GM12878 (cell line): ENCODE measurements around the gene CDH4. TPM values are rescaled to one million over a fixed set of nuclear protein-coding genes. Genes with fewer than 3 reads are reported as not detected.

Experiments used
- ATAC-seq: fragments of 200-7000 bp; cut with Tn5 transposase; 3 replicates; pipeline ENCODE4 v1.9.1; 2020; ENCODE audit warnings: mild to moderate bottlenecking, moderate library complexity
- BruUV-seq: library from RNA; stranded (reverse); fragments of 400-500 nt; replicated peaks from 2 replicates; lab custom pipeline; 2021; lab: Mats Ljungman, UMichigan
- CTCF ChIA-PET: fragments of 300-600 bp; sonication (Branson Sonifier 250); formaldehyde crosslinking; extraction: SDS; loops from one replicate; lab custom pipeline; 2021; ENCODE audit warnings: inconsistent platforms; lab: Yijun Ruan, JAX
- POLR2A ChIA-PET: fragments of 350-600 bp; formaldehyde crosslinking; extraction: SDS; loops from one replicate; lab custom pipeline; 2021; ENCODE audit warnings: inconsistent platforms; lab: Charles Lee
- RAD21 ChIA-PET: fragments of 300-600 bp; sonication (Branson Sonifier 250); formaldehyde crosslinking; loops from one replicate; lab custom pipeline; 2023; ENCODE audit warnings: antibody characterized with exemption; ENCODE audit not compliant: unreplicated experiment; lab: Charles Lee
- SMC1A ChIA-PET: fragments of 300-600 bp; sonication (Branson Sonifier 250); formaldehyde crosslinking; loops from one replicate; lab custom pipeline; 2023; ENCODE audit not compliant: unreplicated experiment, uncharacterized antibody; lab: Charles Lee
- DNase-seq: peaks from one replicate; pipeline ENCODE4 v3.0.0-alpha.2; 2011; ENCODE audit warnings: low read depth, low spot score
- FAIRE-seq: peaks from 3 replicates; lab custom pipeline; 2011; peaks lifted over from hg19 to GRCh38; lab: Jason Lieb, UNC
- H2AFZ ChIP-seq: 2 replicates; pipeline ENCODE4 v1.6.0; 2011; ENCODE audit warnings: low read depth, low read length, control low read depth; ENCODE audit not compliant: control insufficient read depth
- H3K27ac ChIP-seq: 2 replicates; pipeline ENCODE4 v1.5.1; 2011; ENCODE audit warnings: control low read depth; ENCODE audit not compliant: control insufficient read depth, insufficient read depth
- H3K27me3 ChIP-seq, 2 experiments: replicated peaks in 1 of 2; 2 replicates each; pipeline versions ENCODE4 v1.6.0 to v1.6.1; 2011; ENCODE audit warnings: low read length in 1 of 2; ENCODE audit not compliant: control insufficient read depth in 2 of 2, insufficient read depth in 2 of 2
- H3K36me3 ChIP-seq, 2 experiments: 2 replicates each; pipeline ENCODE4 v1.5.1; 2011; ENCODE audit warnings: low read length in 1 of 2; ENCODE audit not compliant: control insufficient read depth in 2 of 2, insufficient read depth in 2 of 2
- H3K4me1 ChIP-seq: 2 replicates; pipeline ENCODE4 v1.6.1; 2011; ENCODE audit warnings: mild to moderate bottlenecking, low read length, moderate library complexity, mixed read lengths; ENCODE audit not compliant: control insufficient read depth, insufficient read depth
- H3K4me2 ChIP-seq: 2 replicates; pipeline ENCODE4 v1.6.0; 2011; ENCODE audit warnings: control low read depth; ENCODE audit not compliant: control insufficient read depth, insufficient read depth
- H3K4me3 ChIP-seq: fragments of 200-600 bp; sonication (generic); 2 replicates; pipeline ENCODE4 v1.5.1; 2016
- H3K79me2 ChIP-seq: 2 replicates; pipeline ENCODE4 v1.6.0; 2011; ENCODE audit warnings: low read length; ENCODE audit not compliant: control insufficient read depth, insufficient read depth
- H3K9ac ChIP-seq: 2 replicates; pipeline ENCODE4 v1.8.0; 2011; ENCODE audit warnings: low read length, control low read depth, mixed read lengths; ENCODE audit not compliant: control insufficient read depth, insufficient read depth
- H3K9me3 ChIP-seq: replicated peaks from 3 replicates; pipeline ENCODE4 v1.5.1; 2011; ENCODE audit warnings: mild to moderate bottlenecking, low read length; ENCODE audit not compliant: control insufficient read depth, insufficient read depth
- H4K20me1 ChIP-seq: 2 replicates; pipeline ENCODE4 v1.6.0; 2011; ENCODE audit not compliant: control insufficient read depth, insufficient read depth
- ATF3 ChIP-seq: IDR thresholded peaks from 2 replicates; pipeline ENCODE4 v1.6.1; 2011; ENCODE audit warnings: low read depth, mild to moderate bottlenecking, low read length, moderate library complexity, borderline replicate concordance; ENCODE audit errors: extremely low read depth
- CHD4 ChIP-seq: fragments of 200-600 bp; sonication (generic); IDR thresholded peaks from 2 replicates; pipeline ENCODE4 v1.6.1; 2016; ENCODE audit warnings: mild to moderate bottlenecking
- E4F1 ChIP-seq: fragments of 450-650 bp; IDR thresholded peaks from 2 replicates; pipeline ENCODE4 v1.6.1; 2018; ENCODE audit warnings: borderline replicate concordance, mild to moderate bottlenecking; ENCODE audit not compliant: partially characterized antibody
- KDM1A ChIP-seq: fragments of 200-600 bp; sonication (generic); IDR thresholded peaks from 2 replicates; pipeline ENCODE4 v1.6.1; 2016; ENCODE audit warnings: borderline replicate concordance
- NFXL1 ChIP-seq: fragments of 450-650 bp; IDR thresholded peaks from 2 replicates; pipeline ENCODE4 v1.6.1; 2017; ENCODE audit warnings: antibody characterized with exemption, mild to moderate bottlenecking, borderline replicate concordance
- PAX8 ChIP-seq: fragments of 450-650 bp; IDR thresholded peaks from 2 replicates; pipeline ENCODE4 v1.6.1; 2017; ENCODE audit warnings: mild to moderate bottlenecking, moderate library complexity
- PRDM15 ChIP-seq: fragments of 450-650 bp; formaldehyde crosslinking; IDR thresholded peaks from 2 replicates; pipeline ENCODE4 v1.4.0; 2020; ENCODE audit warnings: mild to moderate bottlenecking, moderate library complexity
- RFX5 ChIP-seq: IDR thresholded peaks from 2 replicates; pipeline ENCODE4 v1.6.1; 2011; ENCODE audit warnings: low read depth, low read length, improper control_type of control experiment
- ZNF274 ChIP-seq: IDR thresholded peaks from one replicate; pipeline ENCODE4 v1.8.0; 2011; ENCODE audit not compliant: insufficient read length, insufficient read depth
- ZNF687 ChIP-seq: fragments of 450-650 bp; IDR thresholded peaks from 2 replicates; pipeline ENCODE4 v1.6.1; 2017; ENCODE audit warnings: mild to moderate bottlenecking, moderate library complexity
- WGBS: methylation state at CpG from one replicate; pipeline ENCODE4 v1.1.6; 2016; ENCODE audit warnings: low lambda C conversion rate; ENCODE audit not compliant: insufficient replicate concordance, insufficient coverage; ENCODE audit errors: missing lambda C conversion rate; 5-methylcytosine and 5-hydroxymethylcytosine counted together
- in situ Hi-C: fragments of 300-500 bp; cut with MboI; formaldehyde crosslinking; loops from 9 replicates; pipeline ENCODE4 v1.14.3; 2018; ENCODE audit warnings: mixed read lengths
- intact Hi-C: fragments of 100-400 bp; cut with micrococcal nuclease; formaldehyde crosslinking; loops from one replicate; pipeline ENCODE4 v1.14.2; 2022; ENCODE audit not compliant: unreplicated experiment
- polyA plus RNA-seq, 11 experiments: library from polyadenylated mRNA; depleted of rRNA in 4 of 11; unstranded in 6 of 11; stranded (reverse) in 5 of 11; fragments of >200 nt; fragmentation: Nextera tagmentation in 4 of 11; fragmentation: Illumina TruSeq in 1 of 11; extraction: Ambion mirVana in 4 of 11; extraction: Trizol in 1 of 11; gene quantifications; 1 replicate in 1 of 11; 2 replicates in 10 of 11; pipeline versions ENCODE4 v1.2.1 to v1.2.3, GENCODE V29; 2011 to 2016; ENCODE audit warnings: inconsistent platforms in 2 of 11, missing spikeins in 2 of 11, low read depth in 1 of 11
- total RNA-seq, 4 experiments: library from RNA; depleted of rRNA in 3 of 4; stranded (reverse); fragments of >200 nt in 3 of 4; fragmentation: Illumina TruSeq in 1 of 4; extraction: Trizol in 1 of 4; gene quantifications; 2 replicates each; pipeline versions ENCODE4 v1.2.1 to v1.2.3, GENCODE V29; 2013 to 2021

CDH4 gene
- total and polyA plus RNA-seq, 10 of the 15 experiments (the other 5 are each of a cell fraction or from before 2014, with no cell fraction given) = not detected

GRCh38 chr20:61835301-61835700 lies 583.2 kb downstream of the CDH4 start:
- FAIRE-seq (no peak), ATAC-seq (no peak)
- Histone ChIP-seq H3K4me2 (no peak overlapping the region), H3K36me3 (no peaks in the 10 kb centered on the region), H3K27me3 (no peaks in the 10 kb centered on the region; a peak in 1 of 4 replicates), H3K4me3 (no peak overlapping the region), H4K20me1 (no peaks in the 10 kb centered on the region), H2AFZ (no peak overlapping the region)
- ChIA-PET SMC1A (no interaction called here), POLR2A (no interaction called here), RAD21 (no interaction called here)
- WGBS = 28% methylated on average over 7 of the region's 7 CpGs
- TF ChIP-seq RFX5 = no peak
- TF ChIP-seq E4F1 = no peak
- TF ChIP-seq NFXL1 = no peak
- TF ChIP-seq ZNF274 = no peak
- TF ChIP-seq PAX8 = no peak
- TF ChIP-seq ZNF687 = no peak
- no peak for TF ChIP-seq ATF3
- no peak for TF ChIP-seq PRDM15 (CRISPR knock-in tag)
- TF ChIP-seq CHD4 = no peak
- TF ChIP-seq KDM1A = no peak
- TF ChIP-seq, all 136 proteins: peak for 0
- Histone ChIP-seq H3K9me3 (no peaks in the 10 kb centered on the region), H3K4me1 (no peaks in the 10 kb centered on the region), H3K79me2 (no peaks in the 10 kb centered on the region), H3K9ac (no peak overlapping the region), H3K27ac (no peak overlapping the region)
- no TSS peak for BruUV-seq
- in situ Hi-C loops (loop anchor here (25.0 kb wide), 2 partner anchors 623 to 848 kb away; no protein-coding TSS in a partner anchor), intact Hi-C loops (no loop called here)
- CTCF ChIA-PET = no interaction called here
- no peak for DNase-seq
